GM19239 (cell line): ENCODE results near the gene KCNT2.
"Not testable (repeated sequence)": the region's sequence is repeated elsewhere in the genome, so short reads cannot be mapped to it uniquely, and the experiment has no call there.

Experiments
- DNase-seq: peaks from one replicate; pipeline ENCODE4 v3.0.0; 2011; ENCODE audit warnings: low spot score; ENCODE audit not compliant: insufficient read length
- FAIRE-seq: peaks from 2 replicates; lab custom pipeline; 2011; peaks lifted over from hg19 to GRCh38; lab: Jason Lieb, UNC

The KCNT2 gene

GRCh38 chr1:196608390-196609369 is at the start of gene KCNT2:
KCNT2 (minus strand) TSS chr1:196608440; CDS start chr1:196608309, 131 bp downstream.
- no peak for DNase-seq
- no peak for FAIRE-seq

DNA sequence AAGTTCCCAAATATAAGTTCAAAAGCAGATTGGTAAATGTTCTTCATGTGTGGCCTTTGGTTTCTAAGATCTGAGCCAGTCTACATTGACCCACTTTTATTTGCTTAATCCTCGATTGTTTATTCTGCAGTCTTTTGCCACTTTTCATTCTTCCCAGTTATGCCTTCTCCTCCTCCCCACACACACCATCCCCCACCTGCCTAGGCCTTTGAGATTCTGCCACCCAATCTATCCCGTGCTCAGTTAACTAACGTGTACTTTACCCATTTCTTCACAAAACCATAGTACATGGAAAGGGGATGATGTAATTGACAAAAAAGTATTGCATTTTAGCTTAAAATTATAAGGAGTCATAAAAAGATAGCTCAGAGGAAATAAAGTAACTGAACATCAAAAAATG is 47.3 kb upstream of the KCNT2 start:
- no peak for FAIRE-seq
- DNase-seq, result no peak

GRCh38 chr1:196655071-196655470 is 46.8 kb upstream of the KCNT2 start:
- DNase-seq, result no peak
- no peak for FAIRE-seq

DNA sequence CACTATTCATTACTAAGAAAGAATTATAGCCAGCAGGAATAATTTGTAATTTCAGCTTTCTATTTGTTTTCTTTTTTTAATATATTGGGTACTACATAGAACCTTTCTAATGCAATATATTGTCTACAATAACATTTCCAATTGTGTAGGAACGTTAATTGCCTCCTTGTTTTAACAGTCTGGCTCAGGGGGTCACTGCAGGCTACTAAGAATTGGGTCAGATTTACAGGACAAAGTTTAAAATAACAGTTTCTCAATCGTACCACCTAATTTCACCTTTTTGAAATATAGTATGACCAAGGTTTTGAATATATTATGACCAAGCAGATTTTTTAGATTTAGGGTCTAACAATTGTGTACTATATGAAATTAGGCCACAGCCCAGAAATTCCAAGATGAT is 46.0 kb upstream of the KCNT2 start:
- DNase-seq (no peak), FAIRE-seq (no peak)

GRCh38 chr1:196651637-196652215 is 43.5 kb upstream of the KCNT2 start, which contains the start of gene CFH:
CFH (plus strand) TSS chr1:196652043; CDS start chr1:196652118, 75 bp downstream.
- FAIRE-seq (no peak), DNase-seq (no peak)

- FAIRE-seq (no peak), DNase-seq (no peak)
These were observed 42.8 kb upstream of the KCNT2 start for GRCh38 chr1:196651079-196651478.

DNA sequence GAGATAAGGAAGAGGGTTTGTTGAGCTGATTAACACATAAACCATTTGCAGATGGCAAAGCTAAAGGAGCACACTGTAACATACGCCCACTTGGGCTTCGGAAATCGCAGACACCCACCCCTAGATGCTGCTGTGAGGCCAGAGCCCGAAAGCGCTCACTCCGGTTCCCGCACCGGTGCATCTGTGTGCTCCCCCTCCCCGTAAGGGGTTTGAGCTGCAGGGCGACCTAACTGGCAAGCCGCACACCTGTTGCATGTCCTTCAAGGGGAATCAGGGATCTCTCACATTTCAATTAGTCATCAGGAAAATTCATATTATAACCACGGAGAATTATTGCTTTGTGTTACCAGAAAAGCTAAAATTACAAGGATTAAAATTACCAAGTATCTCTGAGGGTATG is 42.2 kb upstream of the KCNT2 start:
- FAIRE-seq, result no peak

GRCh38 chr1:196649990-196650389 is 41.8 kb upstream of the KCNT2 start:
- no peak for FAIRE-seq
- no peak for DNase-seq

More for the DNA sequence above, 42.2 kb upstream of the KCNT2 start:
- no peak for DNase-seq

DNA sequence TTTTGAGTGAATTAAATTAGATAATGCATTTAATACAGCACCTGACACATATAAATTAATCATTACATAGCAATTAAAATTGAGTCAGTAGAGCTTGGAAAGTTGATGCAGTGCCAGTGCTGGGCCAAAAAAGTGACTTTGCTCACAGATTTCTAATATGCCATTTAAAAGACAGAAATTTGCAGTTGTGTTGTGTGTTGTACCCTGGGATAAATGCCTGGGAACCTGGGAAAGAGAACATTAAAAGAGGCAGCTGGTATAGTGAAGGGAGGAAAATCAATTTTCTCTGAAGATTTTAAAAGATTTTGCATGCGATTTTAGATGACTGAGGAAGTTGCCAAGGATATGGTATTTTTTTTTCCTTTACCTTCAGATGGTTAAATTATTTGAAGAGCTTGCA is 32.7 kb upstream of the KCNT2 start:
- DNase-seq (no peak), FAIRE-seq (no peak)

GRCh38 chr1:196639291-196639690 is 31.1 kb upstream of the KCNT2 start:
- FAIRE-seq, DNase-seq: not testable (repeated sequence)

DNA sequence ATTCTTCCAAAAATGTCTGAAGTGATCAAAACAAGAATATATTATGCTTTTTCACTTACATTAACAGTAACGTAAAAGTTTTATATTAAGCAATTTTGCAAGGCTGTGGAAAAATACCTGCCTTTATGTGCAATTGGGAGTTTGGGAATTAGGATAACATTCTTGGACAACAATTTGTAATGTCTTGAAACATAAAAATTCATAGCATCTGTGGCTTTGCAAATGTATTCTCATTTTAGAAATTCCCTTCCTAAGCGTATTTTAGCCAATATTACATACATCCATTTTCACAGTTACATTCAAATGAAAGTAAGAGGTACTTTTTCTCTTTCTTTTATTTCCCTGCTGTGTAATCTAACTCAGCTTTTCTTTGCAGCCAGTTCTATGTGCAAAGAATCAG is 30.2 kb upstream of the KCNT2 start:
- DNase-seq, result no peak
- no peak for FAIRE-seq

- DNase-seq (no peak), FAIRE-seq (no peak)
These were observed 29.4 kb upstream of the KCNT2 start for GRCh38 chr1:196637606-196638005.

DNA sequence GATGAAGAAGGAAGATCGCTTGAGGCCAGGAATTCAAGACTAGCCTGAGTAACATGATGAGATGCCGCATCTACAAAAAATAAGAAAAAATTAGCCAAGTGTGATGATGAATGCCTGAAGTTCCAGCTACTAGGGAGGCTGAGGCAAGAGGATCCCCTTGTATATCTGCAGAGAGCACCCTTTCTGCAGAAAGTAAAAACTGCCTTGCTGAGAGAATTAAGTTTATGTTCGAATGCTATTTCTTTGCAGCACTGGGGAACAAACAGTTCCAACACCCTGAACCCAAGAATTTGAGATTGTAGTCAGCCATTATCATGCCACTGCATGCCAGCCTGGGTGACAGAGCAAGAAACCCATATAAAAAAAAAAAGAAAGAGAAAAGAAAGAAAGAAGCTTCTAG is 20.6 kb upstream of the KCNT2 start:
- FAIRE-seq, result no peak
- no peak for DNase-seq

DNA sequence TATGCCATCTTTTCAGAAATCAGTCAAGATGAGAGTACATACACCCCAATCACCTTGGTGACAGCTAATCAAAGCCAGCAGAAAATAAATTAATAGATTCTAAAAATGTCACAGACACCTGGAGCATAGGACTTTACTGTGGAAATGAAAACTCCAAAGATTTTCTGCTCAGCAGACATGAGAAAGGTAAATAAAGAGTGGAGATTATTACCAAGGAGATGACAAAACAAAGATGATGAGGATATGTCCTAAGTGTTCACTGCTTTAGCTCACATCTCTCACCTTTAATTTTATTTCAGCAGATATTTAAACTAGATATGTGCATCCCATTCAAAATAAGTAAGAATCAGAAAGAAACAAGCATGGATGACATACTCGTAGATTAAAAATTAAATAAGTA is 14.8 kb upstream of the KCNT2 start:
- FAIRE-seq, result no peak
- DNase-seq, result no peak

DNA sequence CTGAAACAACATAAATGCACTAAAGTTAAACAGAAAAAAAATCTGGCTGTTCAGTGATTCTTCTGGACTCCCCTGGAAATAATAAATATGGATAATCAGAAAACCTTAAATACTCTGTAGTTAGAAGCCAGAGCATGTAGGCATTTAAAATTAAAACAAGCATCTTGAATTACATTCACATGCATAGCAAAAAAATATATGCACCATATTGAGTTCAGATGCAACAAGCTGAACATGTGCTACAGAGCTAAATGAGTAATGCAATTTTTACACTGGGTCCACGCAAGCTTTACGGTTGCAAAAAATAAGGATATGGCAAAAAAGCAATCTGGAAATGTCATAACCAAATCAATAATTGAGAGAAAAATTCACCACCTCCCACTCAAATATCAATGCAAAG is 11.5 kb upstream of the KCNT2 start:
- FAIRE-seq, result no peak
- DNase-seq, result no peak

GRCh38 chr1:196611873-196612272 is 3.6 kb upstream of the KCNT2 start:
- DNase-seq, result no peak
- no peak for FAIRE-seq

DNA sequence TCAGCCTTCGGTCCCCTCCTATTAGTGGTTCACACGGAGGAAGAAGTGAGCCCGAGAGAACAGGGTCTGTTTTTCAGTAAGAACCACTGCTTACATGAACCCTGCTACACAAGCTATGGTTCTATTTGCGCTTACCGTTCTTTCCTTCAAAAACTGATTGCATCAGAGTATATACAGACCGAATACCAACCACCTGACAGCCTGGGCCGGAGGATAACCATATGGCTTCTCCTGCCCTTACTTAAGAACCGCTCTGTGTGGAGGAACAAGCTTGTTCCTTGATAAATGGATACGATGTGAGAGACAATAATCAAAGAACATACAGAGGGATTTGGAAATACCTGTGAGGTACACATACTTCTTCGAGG is 1.1 kb upstream of the KCNT2 start:
- no peak for DNase-seq
- FAIRE-seq, result no peak

GRCh38 chr1:196607981-196608380 is 259 bp downstream of the KCNT2 start:
- FAIRE-seq (no peak), DNase-seq (no peak)

- DNase-seq (no peak), FAIRE-seq (no peak)
These were observed 4.6 kb downstream of the KCNT2 start for GRCh38 chr1:196603651-196604050.

- no peak for FAIRE-seq
These were observed 9.1 kb downstream of the KCNT2 start for GRCh38 chr1:196598942-196599748.

GRCh38 chr1:196594700-196595099 is 13.5 kb downstream of the KCNT2 start:
- no peak for DNase-seq
- no peak for FAIRE-seq

More at GRCh38 chr1:196598942-196599748, 9.1 kb downstream of the KCNT2 start:
- no peak for DNase-seq
